Mesenchymal stem cell (in vitro differentiated cells and primary cell): ENCODE measurements around the gene PLGRKT.

ENCODE experiments used
- DNase-seq: peaks from one replicate; pipeline ENCODE4 v3.0.0-alpha.2; 2013
- H2AFZ ChIP-seq: one replicate; pipeline ENCODE4 v1.6.1; 2013; ENCODE audit warnings: low read depth, mild to moderate bottlenecking, control low read depth, inconsistent platforms, low read length, moderate library complexity
- H2AK5ac ChIP-seq: 2 replicates; pipeline ENCODE4 v1.6.1; 2013; ENCODE audit warnings: low read length, moderate library complexity, mild to moderate bottlenecking, inconsistent platforms; ENCODE audit not compliant: severe bottlenecking
- H2BK120ac ChIP-seq: one replicate; pipeline ENCODE4 v1.6.1; 2013; ENCODE audit warnings: low read depth, mild to moderate bottlenecking, inconsistent platforms, low read length, moderate library complexity
- H2BK12ac ChIP-seq, 2 experiments: one replicate each; pipeline ENCODE4 v1.6.1; 2013; ENCODE audit warnings: inconsistent platforms in 2 of 2, low read length in 2 of 2, mild to moderate bottlenecking in 2 of 2, moderate library complexity in 2 of 2, control low read depth in 1 of 2
- H2BK15ac ChIP-seq: one replicate; pipeline ENCODE4 v1.6.1; 2013; ENCODE audit warnings: mild to moderate bottlenecking, low read depth, inconsistent platforms; ENCODE audit not compliant: poor library complexity, severe bottlenecking
- H2BK5ac ChIP-seq: 2 replicates; pipeline ENCODE4 v1.6.1; 2013; ENCODE audit warnings: low read depth, mild to moderate bottlenecking, low read length, control low read depth, inconsistent platforms; ENCODE audit not compliant: poor library complexity, severe bottlenecking
- H3K14ac ChIP-seq, 2 experiments: one replicate each; pipeline ENCODE4 v1.6.1; 2013; ENCODE audit warnings: inconsistent platforms in 2 of 2, low read length in 2 of 2, control low read depth in 1 of 2, mild to moderate bottlenecking in 1 of 2, moderate library complexity in 1 of 2
- H3K18ac ChIP-seq, 2 experiments: one replicate each; pipeline ENCODE4 v1.6.1; 2013; ENCODE audit warnings: inconsistent platforms in 2 of 2, low read length in 2 of 2, control low read depth in 1 of 2, low read depth in 1 of 2, mild to moderate bottlenecking in 1 of 2
- H3K23ac ChIP-seq, 2 experiments: one replicate each; pipeline ENCODE4 v1.6.1; 2013; ENCODE audit warnings: inconsistent platforms in 2 of 2, low read length in 2 of 2, mild to moderate bottlenecking in 2 of 2, moderate library complexity in 2 of 2, control low read depth in 1 of 2
- H3K27ac ChIP-seq: 2 replicates; pipeline ENCODE4 v1.5.1; 2013; ENCODE audit warnings: mild to moderate bottlenecking, moderate library complexity, low read length, control low read depth, inconsistent platforms; ENCODE audit not compliant: poor library complexity, severe bottlenecking
- H3K27me3 ChIP-seq, 2 experiments: 2 replicates each; pipeline versions ENCODE4 v1.6.1 to v1.7.0; 2013; ENCODE audit warnings: low read length in 2 of 2, mild to moderate bottlenecking in 2 of 2, moderate library complexity in 2 of 2, control low read depth in 1 of 2, inconsistent platforms in 1 of 2; ENCODE audit not compliant: control insufficient read depth in 1 of 2, insufficient read depth in 1 of 2
- H3K36me3 ChIP-seq, 2 experiments: 2 replicates each; pipeline versions ENCODE4 v1.6.1 to v1.7.0; 2013; ENCODE audit warnings: low read length in 2 of 2, control low read depth in 1 of 2, inconsistent platforms in 1 of 2, low read depth in 1 of 2, mild to moderate bottlenecking in 1 of 2; ENCODE audit not compliant: insufficient read depth in 2 of 2, control insufficient read depth in 1 of 2
- H3K4ac ChIP-seq, 2 experiments: one replicate each; pipeline ENCODE4 v1.6.1; 2013; ENCODE audit warnings: inconsistent platforms in 2 of 2, low read length in 2 of 2, mild to moderate bottlenecking in 2 of 2, moderate library complexity in 2 of 2, control low read depth in 1 of 2, low read depth in 1 of 2
- H3K4me1 ChIP-seq: 2 replicates; pipeline ENCODE4 v1.6.1; 2013; ENCODE audit warnings: low read depth, low read length, control low read depth; ENCODE audit not compliant: control insufficient read depth, insufficient read depth
- H3K4me2 ChIP-seq: 2 replicates; pipeline ENCODE4 v1.6.1; 2013; ENCODE audit warnings: low read length, mild to moderate bottlenecking, inconsistent platforms; ENCODE audit not compliant: poor library complexity, severe bottlenecking
- H3K4me3 ChIP-seq, 2 experiments: 2 replicates each; pipeline versions ENCODE4 v1.5.1 to v1.7.0; 2013; ENCODE audit warnings: low read length in 2 of 2, mild to moderate bottlenecking in 2 of 2, control low read depth in 1 of 2, low read depth in 1 of 2; ENCODE audit not compliant: insufficient read depth in 1 of 2
- H3K79me1 ChIP-seq: replicated peaks from 2 replicates; pipeline ENCODE4 v1.6.1; 2013; ENCODE audit warnings: mild to moderate bottlenecking, control low read depth, low read length, inconsistent platforms; ENCODE audit not compliant: poor library complexity, severe bottlenecking
- H3K9ac ChIP-seq: 2 replicates; pipeline ENCODE4 v1.7.0; 2013; ENCODE audit warnings: mild to moderate bottlenecking, low read length, moderate library complexity
- H3K9me3 ChIP-seq: 2 replicates; pipeline ENCODE4 v1.7.0; 2013; ENCODE audit warnings: mild to moderate bottlenecking, low read length; ENCODE audit not compliant: control insufficient read depth
- H4K8ac ChIP-seq: one replicate; pipeline ENCODE4 v1.6.1; 2013; ENCODE audit warnings: inconsistent platforms, mild to moderate bottlenecking, low read length, moderate library complexity
- H4K91ac ChIP-seq: one replicate; pipeline ENCODE4 v1.6.1; 2013; ENCODE audit warnings: mild to moderate bottlenecking, low read length, inconsistent platforms
- WGBS: methylation state at CpG from one replicate; pipeline ENCODE4 v1.1.7; 2013; ENCODE audit warnings: mixed read lengths; 5-methylcytosine and 5-hydroxymethylcytosine counted together

Gene PLGRKT

GRCh38 chr9:5442400-5443011 is 4.8 kb upstream of the PLGRKT start:
- Histone ChIP-seq H3K23ac (no peak overlapping the region), H3K4me1 (peaks cover 4% of the 10 kb centered on the region), H4K8ac (no peak overlapping the region), H3K14ac (no peak overlapping the region), H2AFZ (no peak overlapping the region), H2BK5ac (no peak overlapping the region), H3K27me3 (no peaks in the 10 kb centered on the region), H2BK12ac (no peak overlapping the region), H3K4me3 (no peak overlapping the region), H2AK5ac (no peak overlapping the region), H3K9me3 (no peaks in the 10 kb centered on the region), H3K36me3 (no peaks in the 10 kb centered on the region), H2BK120ac (no peak overlapping the region), H3K27ac (no peak overlapping the region), H3K18ac (no peak overlapping the region), H3K4ac (no peak overlapping the region), H3K79me1 (no peaks in the 10 kb centered on the region), H3K9ac (no peak overlapping the region), H2BK15ac (no peak overlapping the region), H4K91ac (no peak overlapping the region), H3K4me2 (no peak overlapping the region)
- WGBS: 100% methylated on average over 1 of the region's 2 CpGs
- peak; percentile 66 for DNase-seq

GRCh38 chr9:5441043-5441442 is 3.3 kb upstream of the PLGRKT start:
- Histone ChIP-seq H4K8ac (no peak overlapping the region), H3K18ac (peak overlapping the region in 1 of 2 experiments; percentile 16), H3K4me1 (peaks cover 2% of the 10 kb centered on the region), H2BK120ac (no peak overlapping the region), H2BK5ac (no peak overlapping the region), H3K4me2 (no peak overlapping the region), H3K36me3 (peaks cover 0 to 4% of the 10 kb centered on the region in 2 experiments), H3K27me3 (no peaks in the 10 kb centered on the region), H3K14ac (no peak overlapping the region), H3K4me3 (no peak overlapping the region), H3K79me1 (peaks cover 5% of the 10 kb centered on the region), H2BK15ac (no peak overlapping the region), H2BK12ac (no peak overlapping the region), H3K23ac (no peak overlapping the region), H2AK5ac (no peak overlapping the region), H3K4ac (no peak overlapping the region), H3K9ac (no peak overlapping the region), H4K91ac (no peak overlapping the region), H3K27ac (no peak overlapping the region), H3K9me3 (no peaks in the 10 kb centered on the region), H2AFZ (no peak overlapping the region)
- no CpG with 5 or more reads among the region's 2 CpGs for WGBS
- DNase-seq: peak; percentile 74

- H3K36me3 ChIP-seq: peaks cover 2 to 10% of the 10 kb centered on the region in 2 experiments
- H3K4me1 ChIP-seq: peaks cover 2% of the 10 kb centered on the region
- no peak overlapping the region for H3K4me2 ChIP-seq
- H3K14ac ChIP-seq: no peak overlapping the region
- no peak overlapping the region for H3K4ac ChIP-seq
- no peak overlapping the region for H3K18ac ChIP-seq
- H2BK5ac ChIP-seq: no peak overlapping the region
- H3K27me3 ChIP-seq: no peaks in the 10 kb centered on the region
- no peak overlapping the region for H3K9ac ChIP-seq
- H4K91ac ChIP-seq: no peak overlapping the region
- no peak overlapping the region for H2BK15ac ChIP-seq
- no peak overlapping the region for H3K4me3 ChIP-seq
- peaks cover 7% of the 10 kb centered on the region for H3K79me1 ChIP-seq
- no peak overlapping the region for H2BK120ac ChIP-seq
- no peak overlapping the region for H4K8ac ChIP-seq
- H2BK12ac ChIP-seq: no peak overlapping the region
- H3K27ac ChIP-seq: no peak overlapping the region
- no peak overlapping the region for H2AK5ac ChIP-seq
- H3K9me3 ChIP-seq: no peaks in the 10 kb centered on the region
- 83% methylated on average over 3 of the region's 3 CpGs for WGBS
- DNase-seq: no peak
- no peak overlapping the region for H2AFZ ChIP-seq
- H3K23ac ChIP-seq: no peak overlapping the region
These were observed 2.7 kb upstream of the PLGRKT start for GRCh38 chr9:5440426-5440825.

- H3K4me3 ChIP-seq: peak overlapping the region in 1 of 2 experiments; percentile 83
- peak overlapping the region; percentile 94 for H3K9ac ChIP-seq
- no peaks in the 10 kb centered on the region for H3K27me3 ChIP-seq
- peak overlapping the region in 1 of 2 experiments; percentile 9 for H3K4ac ChIP-seq
- no peak overlapping the region for H3K14ac ChIP-seq
- peaks cover 7% of the 10 kb centered on the region for H3K79me1 ChIP-seq
- H2BK12ac ChIP-seq: peak overlapping the region; percentile 0 to 37
- H2BK120ac ChIP-seq: no peak overlapping the region
- no peaks in the 10 kb centered on the region for H3K9me3 ChIP-seq
- peak overlapping the region; percentile 8 for H3K27ac ChIP-seq
- H3K18ac ChIP-seq: peak overlapping the region; percentile 12 to 69
- no peak overlapping the region for H3K23ac ChIP-seq
- no peak overlapping the region for H2BK5ac ChIP-seq
- no peak overlapping the region for H2BK15ac ChIP-seq
- H3K4me1 ChIP-seq: peaks cover 2% of the 10 kb centered on the region
- DNase-seq: peak; percentile 66
- H2AK5ac ChIP-seq: peak overlapping the region; percentile 57
- 87% methylated on average over 19 of the region's 21 CpGs for WGBS
- peak overlapping the region; percentile 67 for H3K4me2 ChIP-seq
- no peak overlapping the region for H4K91ac ChIP-seq
- H3K36me3 ChIP-seq: peaks cover 12 to 14% of the 10 kb centered on the region in 2 experiments
- peak overlapping the region; percentile 89 for H2AFZ ChIP-seq
- H4K8ac ChIP-seq: peak overlapping the region; percentile 57
These were observed 807 bp upstream of the PLGRKT start for GRCh38 chr9:5438301-5439162.
